ENCODE results near the gene PLEKHN1. TPM values are rescaled to one million over a fixed set of nuclear protein-coding genes. Genes with fewer than 3 reads are reported as not detected.
A peak's percentile ranks its signal among the peaks of the same experiment; 100 is the strongest.
"Not testable (repeated sequence)": the region's sequence is repeated elsewhere in the genome, so short reads cannot be mapped to it uniquely, and the experiment has no call there.

PLEKHN1 gene
- total and polyA plus RNA-seq, 2 donors (not counting 3 experiments of a cell fraction or from before 2014, with no cell fraction given) = 0.29 to 0.88 TPM

DNA sequence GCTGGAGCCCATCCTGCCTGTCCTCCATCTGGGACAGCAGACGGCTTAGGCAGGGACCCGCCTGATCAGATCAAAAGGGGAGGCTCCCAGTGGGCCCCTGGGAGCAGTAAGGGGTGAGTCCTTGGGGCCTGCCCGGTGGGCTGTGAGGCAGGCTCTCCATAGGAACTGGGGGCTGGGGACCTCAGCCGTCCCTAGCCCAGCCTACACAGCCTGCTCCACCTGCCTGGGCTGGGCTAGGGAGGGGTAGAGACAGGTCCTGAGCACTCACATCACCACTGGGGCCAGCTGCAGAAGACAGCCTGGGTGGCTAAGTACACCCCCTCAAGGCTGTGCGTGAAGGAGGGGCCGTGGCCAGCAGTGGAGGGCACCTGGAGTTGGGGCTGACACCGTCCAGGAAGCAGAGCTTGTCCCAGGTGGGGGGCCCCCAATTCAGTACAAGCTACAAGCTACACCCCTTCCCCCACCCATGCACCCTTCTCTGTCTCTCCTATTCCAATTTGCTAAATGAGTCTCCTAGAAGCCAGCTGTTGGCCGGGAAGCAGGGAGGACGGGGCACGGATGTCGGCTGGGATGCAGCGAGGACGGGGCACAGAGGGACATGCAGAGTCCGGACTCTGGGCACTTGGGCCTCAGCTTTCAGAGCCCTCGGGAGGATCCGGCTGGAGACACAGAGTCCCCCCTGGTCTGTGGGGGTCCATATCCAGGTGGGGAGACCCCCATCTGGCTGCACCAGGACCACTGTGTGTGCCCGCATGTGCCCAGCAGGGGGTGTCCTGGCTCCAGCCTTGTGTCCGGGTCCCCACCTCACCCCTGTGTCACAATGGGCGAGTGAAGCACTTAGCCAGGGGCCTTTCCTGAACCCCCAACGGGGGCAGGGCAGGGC is 48.8 kb downstream of the PLEKHN1 start:
- TF ChIP-seq POLR2A (IDR thresholded peaks at IDR 0.05; ENCODE audit: low read depth, low read length) (no peak), POLR2AphosphoS5 (IDR thresholded peaks at IDR 0.05; ENCODE audit: insufficient read depth, low read depth, low read length) (no peak), FOS (IDR thresholded peaks at IDR 0.05; ENCODE audit: borderline replicate concordance, insufficient read depth, low read length) (no peak), MYC (IDR thresholded peaks at IDR 0.05; ENCODE audit: low read depth, low read length) (no peak), GATA2 (IDR thresholded peaks at IDR 0.05; ENCODE audit: insufficient read depth, insufficient read length, low read depth, low read length) (no peak), EZH2 (IDR thresholded peaks at IDR 0.05; ENCODE audit: borderline replicate concordance, low read depth, low read length, severe bottlenecking) (no peak)
- TF ChIP-seq, protein P1, sequence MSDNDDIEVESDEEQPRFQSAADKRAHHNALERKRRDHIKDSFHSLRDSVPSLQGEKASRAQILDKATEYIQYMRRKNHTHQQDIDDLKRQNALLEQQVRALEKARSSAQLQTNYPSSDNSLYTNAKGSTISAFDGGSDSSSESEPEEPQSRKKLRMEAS (IDR thresholded peaks at IDR 0.05; ENCODE audit: insufficient read depth, insufficient read length) = no peak
- TF ChIP-seq, protein P2, sequence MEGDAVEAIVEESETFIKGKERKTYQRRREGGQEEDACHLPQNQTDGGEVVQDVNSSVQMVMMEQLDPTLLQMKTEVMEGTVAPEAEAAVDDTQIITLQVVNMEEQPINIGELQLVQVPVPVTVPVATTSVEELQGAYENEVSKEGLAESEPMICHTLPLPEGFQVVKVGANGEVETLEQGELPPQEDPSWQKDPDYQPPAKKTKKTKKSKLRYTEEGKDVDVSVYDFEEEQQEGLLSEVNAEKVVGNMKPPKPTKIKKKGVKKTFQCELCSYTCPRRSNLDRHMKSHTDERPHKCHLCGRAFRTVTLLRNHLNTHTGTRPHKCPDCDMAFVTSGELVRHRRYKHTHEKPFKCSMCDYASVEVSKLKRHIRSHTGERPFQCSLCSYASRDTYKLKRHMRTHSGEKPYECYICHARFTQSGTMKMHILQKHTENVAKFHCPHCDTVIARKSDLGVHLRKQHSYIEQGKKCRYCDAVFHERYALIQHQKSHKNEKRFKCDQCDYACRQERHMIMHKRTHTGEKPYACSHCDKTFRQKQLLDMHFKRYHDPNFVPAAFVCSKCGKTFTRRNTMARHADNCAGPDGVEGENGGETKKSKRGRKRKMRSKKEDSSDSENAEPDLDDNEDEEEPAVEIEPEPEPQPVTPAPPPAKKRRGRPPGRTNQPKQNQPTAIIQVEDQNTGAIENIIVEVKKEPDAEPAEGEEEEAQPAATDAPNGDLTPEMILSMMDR (IDR thresholded peaks at IDR 0.05; ENCODE audit: extremely low read depth in 1 of 2, insufficient read depth in 1 of 2, low read depth in 1 of 2, low read length in 2 of 2) = peak; percentile 44 to 65
- H2AFZ ChIP-seq (ENCODE audit: low read depth, low read length) = no peak overlapping the region
- no peak overlapping the region for H3K9ac ChIP-seq (replicated peaks; ENCODE audit: extremely low read depth, insufficient read depth, low read length)
- H3K36me3 ChIP-seq (ENCODE audit: control insufficient read depth in 2 of 2, extremely low read depth in 1 of 2, insufficient read depth in 2 of 2, low read length in 2 of 2) = no peaks in the 10 kb centered on the region
- dilution Hi-C loops (cut with MboI; ENCODE audit: extremely low pct_ligation_motif_present, low sequenced_read_pairs) = no loop called here
- no peak for FAIRE-seq
- H3K4me2 ChIP-seq (ENCODE audit: insufficient read depth, low read length) = no peak overlapping the region
- H3K4me3 ChIP-seq (replicated peaks in 1 of 3; ENCODE audit: insufficient read depth in 1 of 3, low read depth in 1 of 3, low read length in 3 of 3) = no peak overlapping the region
- no peak overlapping the region for H3K27ac ChIP-seq (ENCODE audit: insufficient read depth, low read depth, low read length)
- H3K9me1 ChIP-seq (replicated peaks; ENCODE audit: control insufficient read depth, extremely low read depth, insufficient read depth, low read length) = no peaks in the 10 kb centered on the region
- POLR2A ChIA-PET = no interaction called here
- no peaks in the 10 kb centered on the region for H3K9me3 ChIP-seq (replicated peaks; ENCODE audit: control insufficient read depth, insufficient read depth, low read length)
- no TSS peak for BruUV-seq (replicated peaks)
- DNase-seq (ENCODE audit: low read depth, low spot score) = no peak
- CTCF ChIA-PET = interaction anchor here (1.4 to 4.2 kb wide), 3 partner anchors 12 to 107 kb away, joined by 5 to 41 read pairs (median 10); no protein-coding TSS in a partner anchor
- H3K27me3 ChIP-seq (ENCODE audit: control insufficient read depth in 2 of 2, insufficient read depth in 2 of 2, low read length in 2 of 2) = no peaks in the 10 kb centered on the region
- H4K20me1 ChIP-seq (replicated peaks; ENCODE audit: control insufficient read depth, extremely low read depth, insufficient read depth, low read length) = no peaks in the 10 kb centered on the region
- intact Hi-C loops (cut with micrococcal nuclease) = loop anchor here (2.0 to 5.0 kb wide), 2 partner anchors 14 to 257 kb away; partner anchors contain the start of genes HES4 and UBE2J2
- H3K4me1 ChIP-seq (ENCODE audit: control insufficient read depth, extremely low read depth, insufficient read depth, low read length) = peaks cover 10% of the 10 kb centered on the region
- H3K79me2 ChIP-seq (ENCODE audit: control insufficient read depth, insufficient read depth, low read length) = no peaks in the 10 kb centered on the region

DNA sequence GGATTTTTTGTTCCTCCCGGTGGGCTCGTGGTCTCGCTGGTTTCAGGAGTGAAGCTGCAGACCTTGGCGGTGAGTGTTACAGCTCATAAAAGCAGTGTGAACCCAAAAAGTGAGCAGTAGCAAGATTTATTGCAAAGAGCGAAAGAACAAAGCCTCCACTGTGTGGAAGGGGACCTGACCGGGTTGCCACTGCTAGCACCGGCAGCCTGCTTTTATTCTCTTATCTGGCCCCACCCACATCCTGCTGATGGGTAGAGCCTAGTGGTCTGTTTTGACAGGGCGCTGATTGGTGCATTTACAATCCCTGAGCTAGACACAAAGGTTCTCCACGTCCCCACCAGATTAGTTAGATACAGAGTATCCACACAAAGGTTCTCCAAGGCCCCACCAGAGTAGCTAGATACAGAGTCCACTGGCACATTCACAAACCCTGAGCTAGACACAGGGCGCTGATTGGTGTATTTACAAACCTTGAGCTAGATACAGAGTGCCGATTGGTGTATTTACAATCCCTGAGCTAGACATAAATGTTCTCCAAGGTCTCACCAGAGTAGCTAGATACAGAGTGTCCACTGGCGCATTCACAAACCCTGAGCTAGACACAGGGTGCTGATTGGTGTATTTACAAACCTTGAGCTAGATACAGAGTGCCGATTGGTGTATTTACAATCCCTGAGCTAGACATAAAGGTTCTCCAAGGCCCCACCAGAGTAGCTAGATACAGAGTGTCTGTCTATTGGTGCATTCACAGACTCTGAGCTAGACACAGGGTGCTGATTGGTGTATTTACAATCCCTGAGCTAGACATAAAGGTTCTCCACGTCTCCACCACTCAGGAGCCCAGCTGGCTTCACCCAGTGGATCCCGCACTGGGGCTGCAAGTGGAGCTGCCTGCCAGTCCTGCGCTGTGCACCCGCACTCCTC is 51.4 kb downstream of the PLEKHN1 start:
- DNase-seq (ENCODE audit: low read depth, low spot score); intact Hi-C loops (cut with micrococcal nuclease); H3K4me3 ChIP-seq (replicated peaks in 1 of 3; ENCODE audit: insufficient read depth in 1 of 3, low read depth in 1 of 3, low read length in 3 of 3); BruUV-seq (replicated peaks); H3K9me1 ChIP-seq (replicated peaks; ENCODE audit: control insufficient read depth, extremely low read depth, insufficient read depth, low read length); FAIRE-seq; H3K9me3 ChIP-seq (replicated peaks; ENCODE audit: control insufficient read depth, insufficient read depth, low read length); H3K27ac ChIP-seq (ENCODE audit: insufficient read depth, low read depth, low read length); H4K20me1 ChIP-seq (replicated peaks; ENCODE audit: control insufficient read depth, extremely low read depth, insufficient read depth, low read length); H3K36me3 ChIP-seq (ENCODE audit: control insufficient read depth in 2 of 2, extremely low read depth in 1 of 2, insufficient read depth in 2 of 2, low read length in 2 of 2); H3K9ac ChIP-seq (replicated peaks; ENCODE audit: extremely low read depth, insufficient read depth, low read length); H3K4me2 ChIP-seq (ENCODE audit: insufficient read depth, low read length); H2AFZ ChIP-seq (ENCODE audit: low read depth, low read length); dilution Hi-C loops (cut with MboI; ENCODE audit: extremely low pct_ligation_motif_present, low sequenced_read_pairs); POLR2A ChIA-PET; H3K79me2 ChIP-seq (ENCODE audit: control insufficient read depth, insufficient read depth, low read length); H3K27me3 ChIP-seq (ENCODE audit: control insufficient read depth in 2 of 2, insufficient read depth in 2 of 2, low read length in 2 of 2): not testable (repeated sequence)
- peaks cover 14% of the 10 kb centered on the region for H3K4me1 ChIP-seq (ENCODE audit: control insufficient read depth, extremely low read depth, insufficient read depth, low read length)
- CTCF ChIA-PET = interaction anchor here (0.7 to 3.4 kb wide), 6 partner anchors 13 to 274 kb away, joined by 3 to 22 read pairs (median 8); partner anchors contain the start of gene HES4

Measured in endothelial cell of umbilical vein (primary cell).